ENCODE data around the gene KCNK10. TPM values are rescaled to one million over a fixed set of nuclear protein-coding genes. Genes with fewer than 3 reads are reported as not detected.

Gene KCNK10
- total RNA-seq, 2 experiments from 2014 or later, result not detected

DNA sequence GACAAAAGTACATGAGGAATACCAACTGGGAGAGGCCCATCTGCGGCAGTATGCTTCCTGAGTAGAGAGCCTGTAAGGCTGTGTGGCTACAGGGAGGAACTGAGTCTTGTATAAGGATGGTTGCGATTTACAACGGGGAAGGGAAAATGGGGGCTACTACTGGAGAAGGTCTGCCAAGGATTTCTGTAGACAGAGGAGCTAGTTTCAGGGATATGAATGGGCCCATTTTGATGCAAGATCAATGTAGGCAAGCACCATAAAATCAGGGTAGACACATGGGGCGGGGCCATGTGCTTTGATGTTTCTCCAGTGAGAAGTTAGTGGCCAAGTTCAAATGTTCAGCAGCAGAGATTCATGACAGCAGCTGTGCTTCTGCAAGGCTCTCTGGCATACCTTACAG is 168.7 kb downstream of the KCNK10 start:
- POLR2A ChIA-PET, result no interaction called here

GRCh38 chr14:88146881-88147649 is 176.0 kb downstream of the KCNK10 start:
- TF ChIP-seq, protein P1, sequence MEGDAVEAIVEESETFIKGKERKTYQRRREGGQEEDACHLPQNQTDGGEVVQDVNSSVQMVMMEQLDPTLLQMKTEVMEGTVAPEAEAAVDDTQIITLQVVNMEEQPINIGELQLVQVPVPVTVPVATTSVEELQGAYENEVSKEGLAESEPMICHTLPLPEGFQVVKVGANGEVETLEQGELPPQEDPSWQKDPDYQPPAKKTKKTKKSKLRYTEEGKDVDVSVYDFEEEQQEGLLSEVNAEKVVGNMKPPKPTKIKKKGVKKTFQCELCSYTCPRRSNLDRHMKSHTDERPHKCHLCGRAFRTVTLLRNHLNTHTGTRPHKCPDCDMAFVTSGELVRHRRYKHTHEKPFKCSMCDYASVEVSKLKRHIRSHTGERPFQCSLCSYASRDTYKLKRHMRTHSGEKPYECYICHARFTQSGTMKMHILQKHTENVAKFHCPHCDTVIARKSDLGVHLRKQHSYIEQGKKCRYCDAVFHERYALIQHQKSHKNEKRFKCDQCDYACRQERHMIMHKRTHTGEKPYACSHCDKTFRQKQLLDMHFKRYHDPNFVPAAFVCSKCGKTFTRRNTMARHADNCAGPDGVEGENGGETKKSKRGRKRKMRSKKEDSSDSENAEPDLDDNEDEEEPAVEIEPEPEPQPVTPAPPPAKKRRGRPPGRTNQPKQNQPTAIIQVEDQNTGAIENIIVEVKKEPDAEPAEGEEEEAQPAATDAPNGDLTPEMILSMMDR (IDR thresholded peaks at IDR 0.05), result no peak
- no peak overlapping the region for H3K4me3 Mint-ChIP-seq
- Histone ChIP-seq H3K4me1 (ENCODE audit: insufficient read depth, low read length) (peaks cover 4% of the 10 kb centered on the region), H3K36me3 (ENCODE audit: insufficient read depth, low read length) (no peaks in the 10 kb centered on the region), H3K27ac (ENCODE audit: low read depth in 1 of 2, low read length in 2 of 2) (no peak overlapping the region), H3K27me3 (ENCODE audit: control insufficient read depth in 1 of 2, insufficient read depth in 2 of 2, low read length in 2 of 2) (no peaks in the 10 kb centered on the region), H3K4me3 (ENCODE audit: low read length) (no peak overlapping the region), H3K9me3 (ENCODE audit: control insufficient read depth in 1 of 2, insufficient read depth in 1 of 2, low read length in 2 of 2) (peaks cover 0 to 7% of the 10 kb centered on the region in 2 experiments)
- DNase-seq, result no peak
- ChIA-PET POLR2A (no interaction called here), CTCF (no interaction called here)
- H3K27ac Mint-ChIP-seq, result no peak overlapping the region
- ATAC-seq (ENCODE audit: poor library complexity), result no peak
- H3K9me3 Mint-ChIP-seq, result no peaks in the 10 kb centered on the region
- intact Hi-C loops (cut with DNase I, micrococcal nuclease), result no loop called here
- no peaks in the 10 kb centered on the region for H3K4me1 Mint-ChIP-seq (ENCODE audit: low read depth)
- H3K36me3 Mint-ChIP-seq (ENCODE audit: low read depth), result no peaks in the 10 kb centered on the region
- no peaks in the 10 kb centered on the region for H3K27me3 Mint-ChIP-seq

More for the DNA sequence above, 168.7 kb downstream of the KCNK10 start:
- no peak for ATAC-seq (ENCODE audit: poor library complexity)
- CTCF ChIA-PET, result no interaction called here
- Histone ChIP-seq H3K9me3 (ENCODE audit: control insufficient read depth in 1 of 2, insufficient read depth in 1 of 2, low read length in 2 of 2) (peaks cover 0 to 3% of the 10 kb centered on the region in 2 experiments), H3K4me1 (ENCODE audit: insufficient read depth, low read length) (no peaks in the 10 kb centered on the region), H3K36me3 (ENCODE audit: insufficient read depth, low read length) (no peaks in the 10 kb centered on the region), H3K27ac (ENCODE audit: low read depth in 1 of 2, low read length in 2 of 2) (no peak overlapping the region), H3K27me3 (ENCODE audit: control insufficient read depth in 1 of 2, insufficient read depth in 2 of 2, low read length in 2 of 2) (no peaks in the 10 kb centered on the region), H3K4me3 (ENCODE audit: low read length) (no peak overlapping the region)
- Mint-ChIP-seq H3K27me3 (no peaks in the 10 kb centered on the region), H3K4me1 (ENCODE audit: low read depth) (no peaks in the 10 kb centered on the region), H3K36me3 (ENCODE audit: low read depth) (no peaks in the 10 kb centered on the region), H3K9me3 (no peaks in the 10 kb centered on the region), H3K4me3 (no peak overlapping the region), H3K27ac (no peak overlapping the region)
- intact Hi-C loops (cut with DNase I, micrococcal nuclease), result no loop called here
- DNase-seq, result no peak
- TF ChIP-seq, protein P1 (IDR thresholded peaks at IDR 0.05), result no peak

GRCh38 chr14:88143810-88144209 is 179.3 kb downstream of the KCNK10 start:
- ChIA-PET POLR2A (no interaction called here), CTCF (no interaction called here)
- Histone ChIP-seq H3K9me3 (ENCODE audit: control insufficient read depth in 1 of 2, insufficient read depth in 1 of 2, low read length in 2 of 2) (peaks cover 0 to 5% of the 10 kb centered on the region in 2 experiments), H3K4me3 (ENCODE audit: low read length) (no peak overlapping the region), H3K4me1 (ENCODE audit: insufficient read depth, low read length) (peaks cover 4% of the 10 kb centered on the region), H3K27me3 (ENCODE audit: control insufficient read depth in 1 of 2, insufficient read depth in 2 of 2, low read length in 2 of 2) (no peaks in the 10 kb centered on the region), H3K36me3 (ENCODE audit: insufficient read depth, low read length) (no peaks in the 10 kb centered on the region), H3K27ac (ENCODE audit: low read depth in 1 of 2, low read length in 2 of 2) (no peak overlapping the region)
- Mint-ChIP-seq H3K4me1 (ENCODE audit: low read depth) (no peaks in the 10 kb centered on the region), H3K27ac (no peak overlapping the region), H3K36me3 (ENCODE audit: low read depth) (no peaks in the 10 kb centered on the region), H3K4me3 (no peak overlapping the region), H3K27me3 (peaks cover 5% of the 10 kb centered on the region), H3K9me3 (no peaks in the 10 kb centered on the region)
- DNase-seq (peak in 1 of 14 experiments; percentile 7), ATAC-seq (ENCODE audit: poor library complexity) (no peak)
- intact Hi-C loops (cut with DNase I, micrococcal nuclease), result no loop called here
- TF ChIP-seq, protein P1 (IDR thresholded peaks at IDR 0.05), result no peak
